Raji (cell line): ENCODE measurements around the gene ABCA2.

Experiments used
- POLR2A ChIP-seq: IDR thresholded peaks from 2 replicates; pipeline ENCODE4 v1.6.1; 2011; ENCODE audit warnings: low read depth, low read length, control low read depth; ENCODE audit not compliant: insufficient read depth

Gene ABCA2

DNA sequence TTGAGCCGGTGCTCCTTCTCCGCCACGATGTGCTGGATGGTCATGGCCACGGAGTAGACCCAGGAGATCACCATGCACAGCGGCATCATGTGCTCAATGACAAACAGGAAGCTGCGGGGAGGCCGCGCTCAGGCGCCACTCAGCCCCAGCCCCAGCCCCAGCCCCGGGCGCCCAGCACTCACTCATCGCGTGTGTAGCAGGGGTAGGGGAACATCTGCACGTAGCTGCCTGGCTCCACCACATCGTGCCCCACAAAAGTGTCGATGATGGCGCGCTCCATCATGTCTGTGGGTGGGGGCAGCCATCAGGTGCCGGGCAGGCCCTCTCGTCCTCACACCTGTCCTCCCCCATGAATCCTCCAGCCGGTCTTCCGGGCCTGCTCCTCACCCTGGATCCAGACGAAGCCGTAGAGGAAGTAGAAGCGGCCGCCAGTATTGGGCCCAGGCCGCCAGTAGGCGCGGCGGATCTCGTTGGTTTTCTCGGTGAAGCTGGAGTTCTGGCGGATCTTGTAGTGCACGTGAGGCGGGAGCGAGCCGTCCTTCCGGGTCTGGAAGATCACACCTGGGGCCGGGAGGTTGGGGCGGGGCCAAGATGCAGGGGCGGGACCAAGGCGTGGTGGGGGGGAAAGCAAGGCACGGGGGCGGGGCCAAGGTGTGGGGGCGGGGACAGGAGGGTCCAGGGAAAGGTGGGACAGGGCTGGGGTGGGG, 10.1 kb downstream of the ABCA2 start:
- TF ChIP-seq POLR2A, result no peak

DNA sequence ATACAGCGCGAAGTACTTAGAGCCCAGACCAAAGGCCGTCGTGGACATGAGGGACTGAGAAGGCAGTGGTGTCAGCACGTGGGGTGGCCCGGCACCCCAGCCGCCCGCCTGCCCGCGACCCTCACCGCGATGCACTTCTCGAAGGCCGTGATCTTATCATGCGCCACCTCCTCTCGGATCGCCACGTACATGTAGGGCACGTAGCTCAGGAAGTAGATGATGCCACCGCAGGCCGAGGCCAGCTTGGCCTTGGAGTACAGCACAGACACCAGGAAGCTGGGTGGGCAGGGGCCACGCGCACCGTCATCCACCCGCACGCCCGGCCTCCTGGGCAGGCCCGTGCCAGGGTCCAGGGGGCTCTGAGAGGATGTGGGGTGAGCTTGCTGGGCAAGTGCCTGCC, 11.0 kb downstream of the ABCA2 start:
- TF ChIP-seq POLR2A, result no peak

DNA sequence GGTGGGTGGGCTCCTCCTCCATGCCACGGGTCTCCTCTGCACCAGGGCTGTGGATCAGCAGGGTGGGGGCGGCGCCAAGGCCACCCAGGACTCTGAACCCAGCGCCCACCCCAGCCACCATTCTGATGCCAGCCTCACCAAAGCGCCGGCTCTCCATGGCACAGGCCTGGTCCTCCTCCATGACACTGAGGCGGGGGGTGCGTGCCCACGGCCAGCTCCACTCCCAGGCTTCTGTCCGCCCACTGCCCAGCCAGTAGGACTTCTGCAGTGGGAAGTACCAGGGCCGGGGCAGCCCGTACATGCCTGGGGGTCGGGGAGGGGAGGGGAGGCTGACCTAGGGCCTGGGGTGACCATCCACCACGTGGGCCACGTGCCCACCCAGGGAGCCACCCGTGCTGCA, 11.6 kb downstream of the ABCA2 start:
- no peak for TF ChIP-seq POLR2A

DNA sequence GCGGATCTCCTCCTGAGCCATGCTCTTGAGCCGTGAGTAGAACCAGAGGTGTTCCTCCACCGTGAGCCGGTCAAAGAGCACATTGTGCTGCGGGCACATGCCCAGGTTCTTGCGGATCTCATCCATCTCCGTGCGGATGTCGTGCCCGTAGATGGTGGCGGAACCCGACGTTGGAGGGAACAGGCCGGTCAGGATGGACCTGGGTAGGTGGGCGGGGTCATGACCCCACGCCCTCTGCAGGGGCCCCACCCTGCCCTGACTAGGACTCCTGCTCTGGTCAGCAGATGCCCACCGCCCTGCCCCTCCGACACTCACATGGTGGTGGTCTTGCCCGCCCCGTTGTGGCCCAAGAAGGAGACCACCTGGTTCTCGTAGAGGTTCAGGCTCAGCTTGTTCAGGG, 12.1 kb downstream of the ABCA2 start:
- TF ChIP-seq POLR2A, result no peak

DNA sequence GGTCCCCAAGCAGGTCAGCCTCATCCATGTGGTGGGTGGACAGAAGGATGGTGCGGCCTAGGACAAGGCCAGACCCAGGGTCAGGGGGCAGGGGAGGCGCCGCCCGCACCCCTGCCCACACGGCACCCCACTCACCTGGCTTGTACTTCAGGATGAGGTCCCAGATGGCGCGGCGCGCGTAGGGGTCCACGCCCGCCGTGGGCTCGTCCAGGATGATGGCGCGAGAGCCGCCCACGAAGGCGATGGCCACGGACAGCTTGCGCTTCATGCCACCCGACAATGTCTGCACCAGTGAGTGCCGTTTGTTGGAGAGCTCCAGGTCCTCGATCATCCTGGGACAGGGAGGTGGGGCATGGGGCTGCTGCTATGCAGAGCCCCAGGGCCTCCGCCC, 12.5 kb downstream of the ABCA2 start:
- TF ChIP-seq POLR2A, result no peak

DNA sequence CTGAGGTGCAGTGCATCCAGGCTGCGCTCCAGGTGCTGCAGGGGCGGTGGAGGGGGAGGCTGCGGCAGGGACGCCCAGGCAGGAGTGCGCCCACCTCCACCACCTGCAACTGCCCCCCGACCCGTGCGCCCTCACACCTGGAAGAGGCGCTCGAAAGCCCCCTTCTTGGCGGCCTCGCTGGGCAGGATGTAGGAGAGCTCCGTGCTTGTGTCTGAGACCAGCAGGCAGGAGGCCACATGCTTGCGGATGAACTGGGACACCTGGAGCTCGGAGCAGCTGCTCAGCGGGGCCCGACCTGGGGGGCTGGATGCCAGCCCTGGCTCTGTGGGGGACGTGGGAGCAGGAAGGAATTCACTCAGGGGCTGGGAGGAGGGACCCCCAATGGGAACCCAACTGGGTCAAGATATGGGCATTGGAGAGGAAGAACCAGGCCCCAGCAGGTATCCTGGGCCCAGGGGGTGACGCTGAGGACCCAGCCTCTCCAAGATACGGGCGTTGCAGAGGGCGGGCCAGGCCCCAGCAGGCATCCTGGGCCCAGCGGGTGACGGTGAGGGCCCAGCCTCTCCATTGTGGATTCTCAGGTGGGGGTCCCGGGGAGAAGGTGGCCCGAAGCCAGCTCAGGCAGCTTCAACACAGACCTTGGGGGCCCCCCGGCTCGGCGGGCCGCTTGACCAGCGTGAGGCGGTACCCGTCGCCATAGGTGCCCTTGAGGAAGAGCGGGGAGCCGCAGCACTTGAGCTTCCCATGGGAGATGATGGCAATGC, 13.1 kb downstream of the ABCA2 start:
- TF ChIP-seq POLR2A, result no peak

DNA sequence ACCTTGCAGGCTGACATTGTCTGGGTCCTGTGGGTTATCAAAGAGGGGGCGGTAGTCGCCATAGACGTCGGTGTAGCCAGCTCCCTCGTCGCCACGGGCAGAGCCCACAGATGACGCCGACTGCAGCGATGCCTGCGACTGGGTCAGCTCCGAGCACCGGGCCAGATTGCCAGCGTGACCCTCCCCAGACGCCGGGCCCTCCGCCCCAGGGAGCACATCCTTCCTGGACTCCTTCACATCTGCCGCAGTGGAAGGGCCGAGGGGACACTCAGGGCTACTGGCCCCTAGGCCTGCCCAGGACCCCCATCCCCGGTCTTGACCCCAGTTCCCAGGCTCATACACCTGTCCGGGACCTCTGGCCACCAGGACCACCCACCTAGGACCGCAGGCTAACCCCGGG, 13.9 kb downstream of the ABCA2 start:
- TF ChIP-seq POLR2A, result no peak

DNA sequence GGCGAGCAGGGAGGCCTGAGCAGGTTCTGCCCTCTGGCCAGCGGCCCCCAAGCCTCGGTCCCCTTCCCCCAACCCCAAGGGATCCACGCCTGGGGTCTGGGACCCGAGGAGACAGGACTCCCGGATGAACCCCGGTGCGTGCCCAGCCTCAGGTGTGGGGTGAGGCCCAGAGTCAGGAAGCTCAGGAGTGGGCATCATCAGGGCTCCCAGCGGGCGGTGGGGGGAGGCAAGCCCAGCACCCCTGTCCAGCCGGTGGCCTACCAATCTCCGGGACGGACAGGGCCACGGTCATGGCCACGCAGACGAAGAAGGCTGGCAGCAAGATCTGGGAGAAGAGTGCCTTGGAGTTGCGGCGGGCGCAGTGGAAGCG, 14.5 kb downstream of the ABCA2 start:
- no peak for TF ChIP-seq POLR2A

DNA sequence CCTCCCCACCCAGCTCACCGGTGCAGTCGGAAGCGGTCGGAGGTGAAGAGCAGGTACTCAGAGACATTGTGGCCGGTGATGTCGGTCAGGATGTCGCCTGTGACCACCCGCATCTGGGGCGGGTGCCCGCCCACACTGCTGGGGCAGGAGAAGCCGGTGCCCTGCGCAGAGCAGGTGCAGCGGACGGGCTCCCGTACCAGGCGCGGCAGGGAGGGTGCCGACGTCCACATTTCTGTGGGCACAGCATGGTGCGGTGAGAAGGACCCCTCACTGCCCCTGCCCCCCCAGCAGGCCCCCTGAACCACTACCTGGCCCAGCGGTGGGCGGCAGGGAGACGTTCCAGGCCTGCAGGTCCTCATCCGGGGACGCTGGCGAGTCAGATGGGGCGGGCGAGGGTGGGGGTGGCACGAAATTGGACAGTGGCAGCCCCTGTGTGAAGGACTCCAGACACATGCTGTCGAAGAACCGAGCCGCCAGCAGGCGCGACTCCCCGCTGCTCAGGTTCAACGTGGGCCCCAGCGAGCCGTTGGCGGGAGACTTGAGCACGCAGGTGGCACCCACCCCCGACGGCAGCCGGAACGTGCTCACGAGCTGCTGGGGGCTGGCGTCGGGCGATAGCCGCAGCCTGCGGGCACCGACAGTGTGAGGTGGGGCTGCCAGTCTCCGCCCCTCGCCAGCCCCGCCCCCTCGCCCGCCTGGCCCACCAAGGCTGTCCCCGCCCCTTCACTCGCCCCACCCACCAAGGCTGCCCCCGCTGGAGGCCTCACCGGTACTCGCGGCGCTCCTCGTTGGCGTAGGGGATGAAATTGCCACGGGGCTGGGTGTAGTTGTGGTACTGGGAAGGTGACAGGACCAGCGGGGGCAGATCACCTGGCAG, 15.1 kb downstream of the ABCA2 start:
- TF ChIP-seq POLR2A, result no peak

DNA sequence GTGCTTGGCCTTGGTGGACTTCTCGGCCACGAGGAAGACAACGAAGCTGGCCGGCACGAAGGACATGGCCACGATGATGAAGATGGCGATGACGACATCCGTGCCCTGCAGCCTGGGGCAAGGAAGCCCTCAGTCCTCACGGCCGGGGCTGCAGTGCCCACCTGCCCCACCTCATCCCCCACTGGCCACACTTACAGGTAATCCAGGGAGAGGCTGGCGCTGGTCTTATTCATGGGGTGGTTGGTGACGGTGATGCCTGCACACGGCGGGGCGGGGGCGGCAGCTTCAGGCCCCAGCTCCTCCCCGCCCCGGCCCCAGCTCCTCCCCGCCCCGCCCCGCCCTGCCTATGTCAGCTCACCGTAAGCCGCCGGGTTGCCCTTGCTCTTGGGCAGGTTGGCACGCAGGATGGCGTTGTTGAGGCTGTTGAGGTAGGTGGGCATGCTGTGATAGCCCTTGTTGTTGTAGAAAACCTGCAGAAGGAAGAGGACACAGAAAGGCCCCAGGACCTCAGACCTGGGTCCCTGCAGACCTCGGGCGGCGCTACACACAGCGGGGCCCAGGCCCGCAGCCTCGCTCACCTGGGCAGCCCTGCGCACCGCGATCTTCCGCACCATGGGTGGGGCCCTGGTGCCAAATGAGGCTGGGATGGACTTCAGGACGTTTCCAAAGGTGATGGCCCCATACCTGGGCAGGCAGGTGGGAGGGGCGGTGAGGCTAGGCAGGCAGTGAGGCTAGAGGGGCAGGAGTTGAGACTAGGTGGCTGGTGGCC, 15.9 kb downstream of the ABCA2 start:
- no peak for TF ChIP-seq POLR2A

DNA sequence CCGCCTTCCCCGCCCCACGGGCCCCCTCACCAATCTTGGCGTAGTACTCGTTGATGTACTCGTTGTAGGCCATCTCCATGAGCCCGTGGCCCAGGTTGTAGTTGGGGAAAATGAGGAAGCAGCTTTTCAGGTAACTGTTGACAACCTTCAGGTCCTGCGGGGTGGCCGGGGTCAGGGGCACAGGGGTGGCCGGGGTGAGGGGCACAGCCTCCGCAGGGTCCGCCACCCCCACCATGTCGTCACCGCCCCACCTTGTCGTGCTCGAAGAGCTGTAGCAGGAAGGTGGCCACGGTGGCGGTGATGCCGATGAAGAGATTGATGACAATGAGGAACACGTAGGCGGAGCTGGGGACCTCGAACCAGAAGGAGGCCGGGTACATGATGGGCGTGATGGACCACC, 16.9 kb downstream of the ABCA2 start:
- no peak for TF ChIP-seq POLR2A

DNA sequence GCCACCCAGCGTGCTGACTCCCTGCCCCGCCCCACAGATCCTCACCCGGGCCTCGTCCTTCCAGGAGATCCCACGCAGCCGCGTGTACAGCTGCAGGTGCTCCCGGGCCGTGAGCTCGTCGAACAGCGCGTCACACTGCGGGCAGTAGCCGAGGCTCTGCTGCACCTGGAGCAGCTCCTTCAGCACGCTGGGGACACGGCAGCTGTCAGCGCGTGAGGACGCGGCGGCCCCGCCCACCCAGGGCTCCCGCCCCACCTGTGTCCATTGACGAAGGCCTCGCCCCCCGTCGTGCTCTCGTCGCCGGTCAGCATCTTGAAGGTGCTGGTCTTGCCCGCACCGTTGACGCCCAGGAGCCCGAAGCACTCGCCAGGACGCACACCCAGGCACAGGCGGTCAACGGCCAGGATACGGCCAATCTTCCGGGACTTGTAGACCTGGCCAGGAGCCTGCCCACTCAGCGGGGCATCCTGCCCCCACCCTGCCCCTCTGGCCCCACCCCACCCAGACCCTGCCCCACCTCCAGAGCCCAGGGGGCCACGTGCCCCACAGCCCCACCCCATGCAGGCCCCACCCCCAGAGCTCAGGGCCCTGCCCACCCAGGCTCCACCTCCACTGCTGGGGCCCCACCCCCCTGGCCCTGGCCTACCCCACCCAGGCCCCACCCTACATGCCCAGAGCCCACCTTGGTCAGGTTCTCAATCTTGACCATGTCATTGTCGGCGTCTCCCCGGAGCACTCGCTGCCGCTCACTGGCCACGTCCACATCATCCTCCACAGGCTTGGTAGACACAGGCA, 17.9 kb downstream of the ABCA2 start:
- no peak for TF ChIP-seq POLR2A

DNA sequence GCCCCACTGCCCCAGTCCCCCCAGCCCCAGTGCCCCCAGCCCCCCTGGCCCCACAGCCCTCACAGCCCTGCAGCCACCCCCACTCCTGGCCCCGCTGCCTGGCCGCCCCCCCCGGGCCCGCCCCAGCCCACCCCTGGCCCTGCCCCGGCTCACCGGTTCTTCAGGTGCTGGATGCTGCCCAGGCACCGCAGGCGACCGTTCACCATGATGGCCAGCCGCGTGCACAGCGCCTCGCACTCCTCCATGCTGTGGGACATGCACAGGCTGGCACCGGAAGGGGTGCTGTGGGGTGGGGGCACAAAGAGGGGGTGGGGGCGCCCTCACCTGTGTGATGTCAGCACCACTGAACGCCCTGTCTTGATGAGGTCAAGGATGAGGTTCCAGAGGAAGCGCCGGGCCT, 18.8 kb downstream of the ABCA2 start:
- TF ChIP-seq POLR2A, result no peak

DNA sequence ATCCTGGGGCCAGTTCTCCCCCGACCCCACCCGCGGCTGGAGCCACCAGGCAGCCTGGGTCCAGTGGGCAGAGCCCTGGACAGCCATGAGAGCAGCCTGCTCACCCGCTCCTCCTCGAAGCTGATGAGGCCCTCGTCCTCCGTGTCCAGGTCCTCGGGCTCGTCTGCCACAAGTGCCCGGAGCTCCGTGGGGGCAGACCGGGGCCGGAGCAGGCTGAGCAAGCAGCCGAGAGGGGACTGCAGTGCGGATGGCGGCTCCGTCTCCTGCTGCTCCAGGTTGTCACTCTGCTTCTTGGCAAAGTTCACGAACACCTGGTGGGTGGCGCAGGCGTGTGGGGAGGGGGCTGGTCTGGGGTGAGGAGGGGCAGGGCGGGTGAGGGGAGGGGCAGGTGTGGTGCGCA, 19.7 kb downstream of the ABCA2 start:
- TF ChIP-seq POLR2A, result no peak
